Measurements from ENCODE around the gene IGSF9.

The IGSF9 gene

DNA sequence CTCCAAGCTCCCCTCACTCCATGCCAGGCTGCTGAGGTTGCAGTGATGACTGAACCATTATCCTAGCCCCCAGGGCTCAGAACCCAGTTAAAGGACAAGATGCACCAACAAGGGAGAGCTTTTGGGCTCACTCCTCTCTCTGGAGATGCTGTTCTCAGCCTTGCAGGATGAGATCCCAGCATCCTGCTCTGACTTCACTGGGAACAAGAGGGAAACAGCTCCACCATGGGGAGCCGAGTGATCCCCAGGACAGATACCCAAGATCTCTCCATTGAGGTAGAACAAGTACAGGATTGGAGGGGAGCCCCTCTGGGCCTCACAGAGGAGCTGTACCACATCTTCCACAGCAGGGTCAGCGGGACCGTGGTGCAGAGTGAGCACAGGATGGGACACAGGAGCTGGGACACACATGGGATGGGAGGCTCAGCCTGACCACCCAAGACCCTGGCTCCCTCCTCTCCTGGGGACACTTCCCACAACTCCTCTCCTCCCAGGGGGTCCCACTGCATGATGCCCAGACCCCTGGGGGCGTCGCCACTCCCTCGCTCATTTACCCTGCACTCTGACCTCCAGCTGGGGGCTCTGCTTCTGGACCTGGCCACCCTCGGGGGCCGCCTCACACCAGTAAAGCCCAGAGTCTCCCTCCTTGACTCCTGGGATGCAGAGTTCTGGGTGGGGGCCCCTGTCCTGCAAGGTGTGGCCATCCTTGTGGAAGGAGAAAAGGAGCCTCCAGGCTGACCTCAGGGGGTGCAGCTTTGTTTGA, 27.2 kb upstream of the IGSF9 start:
- DNase-seq, result no peak

GRCh38 chr1:159970932-159971342, 25.5 kb upstream of the IGSF9 start:
- DNase-seq, result no peak

GRCh38 chr1:159968901-159969300, 23.5 kb upstream of the IGSF9 start:
- no peak for DNase-seq

GRCh38 chr1:159965263-159965662, 19.9 kb upstream of the IGSF9 start:
- no peak for DNase-seq

GRCh38 chr1:159964144-159964543, 18.7 kb upstream of the IGSF9 start:
- DNase-seq, result no peak

GRCh38 chr1:159962176-159962575, 16.8 kb upstream of the IGSF9 start:
- DNase-seq, result no peak

GRCh38 chr1:159961636-159962035, 16.2 kb upstream of the IGSF9 start:
- no peak for DNase-seq

DNA sequence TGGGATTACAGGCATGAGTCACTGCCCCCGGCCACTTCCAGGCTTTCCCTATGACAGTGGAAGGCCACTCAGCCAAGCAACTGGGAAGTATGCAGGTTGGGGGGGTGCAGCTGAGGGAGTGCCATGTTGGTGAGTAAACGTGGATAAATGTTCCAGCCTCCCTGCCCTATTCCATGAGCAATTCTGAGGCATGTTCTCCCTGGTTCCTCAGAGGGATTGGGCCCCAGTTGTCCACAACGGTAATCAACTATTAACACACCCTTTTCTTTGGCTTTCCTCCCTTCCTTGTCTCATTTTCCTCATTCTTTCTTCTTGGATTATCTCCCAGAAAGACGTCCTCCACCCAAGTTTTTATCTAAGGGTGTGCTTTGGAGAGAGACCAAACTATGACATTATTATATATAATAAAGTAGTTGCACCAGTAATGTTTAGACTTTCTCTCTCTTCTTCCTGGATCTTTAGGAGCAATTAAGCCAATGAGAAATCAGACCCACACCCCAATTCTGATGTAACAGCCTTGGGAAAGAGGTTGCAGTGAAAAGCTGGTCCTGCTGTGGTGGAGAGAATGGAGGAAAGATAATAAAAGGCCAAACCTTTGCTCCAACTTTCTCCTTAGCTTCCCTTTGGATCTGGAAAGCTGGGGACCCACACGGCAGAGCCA, 15.4 kb upstream of the IGSF9 start:
- no peak for DNase-seq

DNA sequence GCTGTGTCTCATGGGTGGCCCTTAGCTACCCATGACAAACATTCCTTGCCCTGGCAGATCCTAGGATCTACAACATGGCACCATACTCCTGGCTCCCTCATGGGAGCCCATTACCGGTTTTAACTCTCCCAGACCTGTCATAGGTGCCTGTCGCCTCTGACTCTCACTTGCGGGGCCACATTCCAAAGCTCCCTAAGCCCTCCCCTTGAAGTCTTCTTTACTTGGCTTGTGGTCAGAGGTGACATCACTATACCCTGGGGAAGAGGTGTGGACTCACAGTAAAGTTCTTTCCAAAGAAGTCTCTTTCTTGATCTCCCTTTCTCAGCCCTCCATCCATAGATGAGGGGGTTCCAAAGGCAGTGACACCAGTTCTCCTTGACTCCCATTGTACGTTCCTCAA, 14.0 kb upstream of the IGSF9 start:
- no peak for DNase-seq

DNA sequence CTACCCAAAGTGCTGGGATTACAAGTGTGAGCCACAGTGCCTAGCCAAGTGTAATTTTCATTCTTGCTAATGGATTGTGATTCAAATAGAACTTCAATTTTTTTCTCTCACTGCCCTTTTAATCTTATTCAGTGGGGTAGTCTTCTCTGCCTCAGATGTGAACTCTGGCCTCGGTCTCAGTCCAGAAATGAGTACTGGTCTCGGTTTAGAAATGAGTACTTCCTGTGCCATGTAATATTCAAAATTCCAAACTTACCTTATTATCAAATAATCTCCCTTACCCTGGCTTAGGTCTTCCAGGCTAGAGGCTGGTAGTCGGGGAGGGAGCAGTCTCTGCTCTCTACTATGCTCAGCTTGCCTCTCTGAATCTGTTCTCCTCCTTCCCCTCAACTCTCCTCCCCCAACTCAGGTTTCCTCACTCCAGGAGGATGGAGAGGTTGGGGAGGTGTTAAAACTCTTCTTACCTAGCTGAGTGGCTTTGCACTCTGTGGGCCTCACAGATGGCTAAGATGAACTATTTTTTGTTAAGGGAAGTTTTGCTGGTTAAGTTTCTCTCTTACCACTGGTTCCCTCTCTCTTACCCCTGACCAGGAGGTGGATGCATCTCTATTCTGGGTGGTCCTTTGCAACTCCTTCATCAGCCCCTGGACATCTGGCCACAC, 13.4 kb upstream of the IGSF9 start:
- DNase-seq, result no peak

- DNase-seq, result no peak
Observed at GRCh38 chr1:159957824-159958268, 12.4 kb upstream of the IGSF9 start.

GRCh38 chr1:159955456-159955855, 10.0 kb upstream of the IGSF9 start:
- no peak for DNase-seq

DNA sequence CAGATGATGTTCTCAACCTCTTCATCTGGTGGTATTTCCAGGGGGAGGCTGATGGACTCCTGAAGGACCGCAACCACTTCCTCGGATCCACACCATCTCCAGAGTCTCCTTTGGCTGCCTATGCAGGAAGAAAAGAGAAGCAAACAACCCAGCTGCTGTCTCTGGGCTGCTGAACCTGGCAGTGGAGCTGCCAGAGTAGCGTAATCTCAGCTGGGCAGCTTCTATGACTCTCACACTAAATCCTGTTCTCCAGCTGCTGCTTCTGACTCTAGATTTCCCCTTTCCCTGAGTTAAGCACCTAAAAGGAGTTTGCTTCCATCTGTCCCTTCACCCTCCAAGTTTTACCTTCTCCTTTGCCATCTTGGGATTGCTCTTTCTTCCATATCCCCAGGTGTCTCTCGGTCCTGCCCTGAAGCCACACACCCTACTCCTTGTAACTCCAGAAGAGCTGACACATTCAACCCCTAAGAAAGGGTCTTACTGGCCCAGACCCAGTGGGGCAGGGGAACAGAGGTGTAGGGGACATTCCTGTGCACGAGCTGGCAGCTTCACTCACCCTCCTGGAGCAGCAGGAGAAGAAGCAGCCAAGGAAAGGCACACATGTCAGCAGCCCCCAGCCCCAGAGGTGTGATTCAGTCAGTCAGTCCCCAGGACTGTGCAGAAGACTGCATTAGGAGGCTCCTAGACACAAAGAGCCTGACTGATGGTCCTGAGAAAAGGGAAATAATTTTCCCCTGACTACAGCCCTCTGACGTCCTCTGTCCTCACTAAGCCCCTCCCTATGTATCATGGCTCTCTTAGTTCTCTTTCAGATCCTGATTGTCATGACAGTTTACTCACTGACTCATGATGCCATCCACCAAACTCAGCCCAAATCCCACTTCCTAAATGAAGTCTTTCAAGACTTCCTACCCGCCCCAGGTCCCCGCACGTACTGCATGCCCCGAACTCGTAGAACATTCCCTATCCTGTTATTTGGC, 8.4 kb upstream of the IGSF9 start, which contains the start of gene SLAMF9:
Gene SLAMF9, minus strand, starts transcription at position 702 of the 980 bp plus-strand sequence. Its CDS starts 100 bp downstream, at position 602.
- no peak for DNase-seq

DNA sequence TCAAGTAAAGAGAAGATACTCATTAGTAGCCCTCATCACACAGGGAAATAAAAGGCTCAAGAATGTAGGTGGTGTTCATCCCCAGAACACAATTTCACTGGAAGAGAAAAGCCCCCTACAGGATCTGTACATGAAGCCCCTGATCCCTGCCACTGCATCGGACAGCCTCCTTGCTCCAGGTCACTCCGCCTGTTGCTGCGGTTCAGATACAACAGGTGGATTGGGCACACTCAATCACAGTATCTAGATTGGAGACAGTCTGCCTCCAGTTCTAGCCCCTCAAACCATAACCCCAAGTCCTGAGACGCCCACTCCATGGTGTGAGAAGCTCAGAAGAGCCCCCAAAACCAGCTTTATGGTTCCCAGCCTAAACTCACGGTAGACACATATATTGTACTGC, 7.5 kb upstream of the IGSF9 start:
- no peak for DNase-seq

GRCh38 chr1:159951551-159951950, 6.1 kb upstream of the IGSF9 start:
- DNase-seq, result no peak

GRCh38 chr1:159951016-159951415, 5.6 kb upstream of the IGSF9 start:
- DNase-seq, result no peak

- no peak for DNase-seq
Observed at GRCh38 chr1:159949981-159950381, 4.6 kb upstream of the IGSF9 start.

GRCh38 chr1:159949123-159949522, 3.7 kb upstream of the IGSF9 start:
- no peak for DNase-seq

GRCh38 chr1:159947942-159948341, 2.5 kb upstream of the IGSF9 start:
- DNase-seq, result no peak

- no peak for DNase-seq
Observed at GRCh38 chr1:159946242-159947187, 1.1 kb upstream of the IGSF9 start.

All from T-helper 2 cell (primary cell).